UCSD-AML1 (cell line): ENCODE results near the gene PRKN.

Experiments used
- DNase-seq: peaks from one replicate; lab custom pipeline; 2025; ENCODE audit not compliant: unreplicated experiment; lab: John Stamatoyannopoulos, UW

Gene PRKN

GRCh38 chr6:162331911-162332310 lies 395.7 kb downstream of the PRKN start:
- DNase-seq = no peak

GRCh38 chr6:162325826-162326225 lies 401.7 kb downstream of the PRKN start:
- DNase-seq = no peak

- DNase-seq = no peak
These were observed 402.5 kb downstream of the PRKN start for GRCh38 chr6:162325051-162325450.

GRCh38 chr6:162315291-162315690 lies 412.3 kb downstream of the PRKN start:
- no peak for DNase-seq

GRCh38 chr6:162313922-162314660 lies 413.5 kb downstream of the PRKN start:
- no peak for DNase-seq

GRCh38 chr6:162307865-162308264 lies 419.7 kb downstream of the PRKN start:
- DNase-seq = no peak

GRCh38 chr6:162306616-162307015 lies 420.9 kb downstream of the PRKN start:
- DNase-seq = no peak

GRCh38 chr6:162301128-162301527 lies 426.4 kb downstream of the PRKN start:
- DNase-seq = no peak

- no peak for DNase-seq
These were observed 433.5 kb downstream of the PRKN start for GRCh38 chr6:162294029-162294428.

- no peak for DNase-seq
These were observed 434.7 kb downstream of the PRKN start for GRCh38 chr6:162292915-162293314.

GRCh38 chr6:162290846-162291465 lies 436.6 kb downstream of the PRKN start:
- no peak for DNase-seq

GRCh38 chr6:162289972-162290371 lies 437.6 kb downstream of the PRKN start:
- no peak for DNase-seq

GRCh38 chr6:162273986-162274385 lies 453.6 kb downstream of the PRKN start:
- DNase-seq = no peak

GRCh38 chr6:162271922-162272321 lies 455.6 kb downstream of the PRKN start:
- DNase-seq = no peak

- no peak for DNase-seq
These were observed 456.6 kb downstream of the PRKN start for GRCh38 chr6:162270966-162271365.

- DNase-seq = no peak
These were observed 459.9 kb downstream of the PRKN start for GRCh38 chr6:162267641-162268040.

- no peak for DNase-seq
These were observed 460.4 kb downstream of the PRKN start for GRCh38 chr6:162267126-162267525.

- DNase-seq = no peak
These were observed 463.0 kb downstream of the PRKN start for GRCh38 chr6:162264581-162264980.

GRCh38 chr6:162262466-162263196 lies 464.9 kb downstream of the PRKN start:
- DNase-seq = no peak

GRCh38 chr6:162261598-162261997 lies 466.0 kb downstream of the PRKN start:
- no peak for DNase-seq

GRCh38 chr6:162260027-162260426 lies 467.5 kb downstream of the PRKN start:
- DNase-seq = no peak

GRCh38 chr6:162258647-162259046 lies 468.9 kb downstream of the PRKN start:
- no peak for DNase-seq
